ENCODE data around the gene SLC22A14.

GRCh38 chr3:38364721-38365400, 82.8 kb downstream of the SLC22A14 start:
- TF ChIP-seq ELF2 (CRISPR knock-in tag; IDR thresholded peaks at IDR 0.05): no peak
- no peak for TF ChIP-seq ARID2 (IDR thresholded peaks at IDR 0.05)
- no peak for TF ChIP-seq SFPQ (IDR thresholded peaks at IDR 0.05; ENCODE audit: low read depth, low read length)
- TF ChIP-seq HDAC2 (IDR thresholded peaks at IDR 0.05): no peak
- TF ChIP-seq HCFC1 (IDR thresholded peaks at IDR 0.05; ENCODE audit: low read depth, low read length): no peak

Measured in K562 (cell line).